Lung microvascular endothelial cell (primary cell): ENCODE measurements around the gene RIPPLY2. TPM values are rescaled to one million over a fixed set of nuclear protein-coding genes. Genes with fewer than 3 reads are reported as not detected.
"Not testable (repeated sequence)": the region's sequence is repeated elsewhere in the genome, so short reads cannot be mapped to it uniquely, and the experiment has no call there.

Source experiments
- DNase-seq, 2 donors: peaks; one replicate each; pipeline versions ENCODE4 v3.0.0 to v3.0.0-alpha.2; 2010; ENCODE audit warnings: low read depth in 2 of 2
- total RNA-seq: library from RNA; depleted of rRNA; stranded (reverse); fragments of >200 nt; gene quantifications from 2 replicates; pipeline ENCODE4 v1.2.1, GENCODE V29; 2014

Gene RIPPLY2
- 0.22 and 0.40 TPM in 2 replicates for total RNA-seq

- DNase-seq: peak; percentile 27 to 73
These were observed at the start of gene RIPPLY2 for GRCh38 chr6:83853178-83854000. RIPPLY2 (plus strand) TSS chr6:83853360; CDS start chr6:83853417, 57 bp downstream.

GRCh38 chr6:83803492-83803891 is 49.7 kb upstream of the RIPPLY2 start:
- not testable (repeated sequence) for DNase-seq

GRCh38 chr6:83804886-83805285 is 48.3 kb upstream of the RIPPLY2 start:
- peak in 1 of 2 donors; percentile 25 for DNase-seq

GRCh38 chr6:83808005-83808404 is 45.2 kb upstream of the RIPPLY2 start:
- no peak for DNase-seq

- DNase-seq: no peak
These were observed 44.2 kb upstream of the RIPPLY2 start for GRCh38 chr6:83808926-83809325.

- DNase-seq: no peak
These were observed 40.6 kb upstream of the RIPPLY2 start for GRCh38 chr6:83812595-83812994.

- peak; percentile 72 to 95 for DNase-seq
These were observed 37.4 kb upstream of the RIPPLY2 start for GRCh38 chr6:83815631-83816272.

GRCh38 chr6:83822629-83823169 is 30.5 kb upstream of the RIPPLY2 start:
- DNase-seq: no peak

GRCh38 chr6:83824388-83824801 is 28.8 kb upstream of the RIPPLY2 start:
- peak; percentile 11 to 56 for DNase-seq

GRCh38 chr6:83824831-83825230 is 28.3 kb upstream of the RIPPLY2 start:
- DNase-seq: peak in 1 of 2 donors; percentile 55

GRCh38 chr6:83827050-83827449 is 26.1 kb upstream of the RIPPLY2 start:
- DNase-seq: no peak

GRCh38 chr6:83838727-83839126 is 14.4 kb upstream of the RIPPLY2 start:
- no peak for DNase-seq

GRCh38 chr6:83844170-83844569 is 9.0 kb upstream of the RIPPLY2 start:
- DNase-seq: no peak

GRCh38 chr6:83846291-83846690 is 6.9 kb upstream of the RIPPLY2 start:
- DNase-seq: no peak

- no peak for DNase-seq
These were observed 6.0 kb upstream of the RIPPLY2 start for GRCh38 chr6:83847179-83847578.

- DNase-seq: no peak
These were observed 4.0 kb upstream of the RIPPLY2 start for GRCh38 chr6:83849127-83849526.

- no peak for DNase-seq
These were observed 3.5 kb upstream of the RIPPLY2 start for GRCh38 chr6:83849610-83850009.

GRCh38 chr6:83852528-83853177 is 507 bp upstream of the RIPPLY2 start:
- no peak for DNase-seq

- DNase-seq: peak in 1 of 2 donors; percentile 7
These were observed 891 bp downstream of the RIPPLY2 start for GRCh38 chr6:83854001-83854501.

- DNase-seq: peak in 1 of 2 donors; percentile 21
These were observed 1.6 kb downstream of the RIPPLY2 start for GRCh38 chr6:83854766-83855165.

- DNase-seq: peak; percentile 96
These were observed 6.5 kb downstream of the RIPPLY2 start, which contains the start of gene CYB5R4 for GRCh38 chr6:83859410-83860358. CYB5R4 (plus strand) TSS chr6:83859689; CDS start chr6:83859783, 94 bp downstream.
